ENCODE measurements around the gene WWOX.

WWOX gene

DNA sequence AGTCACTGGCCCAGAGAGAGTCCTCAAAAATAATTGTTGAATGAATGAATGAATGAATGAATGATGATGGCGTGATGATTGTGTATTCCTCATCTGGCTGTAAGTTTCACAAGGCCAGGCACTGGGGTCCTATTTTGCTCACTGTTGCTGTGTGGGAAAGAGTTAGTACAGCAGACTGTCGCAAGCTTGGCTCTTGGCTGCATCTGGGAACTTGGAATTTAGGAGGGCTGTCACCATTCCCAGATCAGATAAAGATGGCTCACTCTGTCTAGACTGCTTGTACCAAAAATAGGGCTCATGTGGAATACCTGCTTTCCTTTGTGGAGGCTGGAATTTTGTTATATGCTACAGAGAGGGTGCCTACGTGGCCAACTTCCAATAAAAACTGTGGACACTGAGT, 530.6 kb downstream of the WWOX start:
- no peak for DNase-seq

DNA sequence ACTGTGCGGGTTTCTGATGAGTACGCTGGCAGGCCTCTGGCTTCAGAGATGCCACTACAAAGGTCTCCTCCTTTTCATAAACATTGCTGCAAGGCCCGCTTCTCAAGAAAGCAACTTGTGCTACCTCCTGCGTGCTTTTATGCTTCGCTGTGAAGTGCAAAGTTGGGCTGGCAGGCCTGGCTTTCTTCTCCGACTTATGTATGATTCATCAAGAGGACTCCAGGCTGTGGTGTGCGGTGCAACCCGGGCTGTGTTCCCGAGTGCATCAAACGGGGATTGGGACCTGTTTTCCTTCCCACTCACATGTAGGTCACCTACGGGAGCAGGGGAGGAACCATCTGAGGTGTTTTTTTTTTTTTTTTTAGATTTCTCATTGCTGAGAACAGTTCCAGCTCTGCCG, 534.1 kb downstream of the WWOX start:
- no peak for DNase-seq

DNA sequence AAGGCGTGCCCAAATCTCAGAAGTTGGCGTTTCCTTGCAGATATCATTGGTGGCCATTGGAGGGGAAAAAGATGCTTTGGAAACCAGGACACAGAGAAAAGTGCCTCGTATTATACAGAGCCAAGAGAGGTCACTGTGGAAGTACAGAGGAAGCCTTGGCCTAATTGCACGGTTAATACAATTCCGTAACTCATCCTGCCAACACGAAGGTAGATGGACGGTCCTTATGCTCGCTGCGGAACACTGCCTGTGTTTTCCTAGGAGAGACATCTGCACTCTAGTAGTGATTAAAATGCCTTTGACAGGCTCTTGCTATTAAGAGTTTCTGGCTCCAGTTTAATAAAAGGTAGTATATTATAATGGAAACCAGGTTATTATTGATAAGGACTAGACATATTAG, 536.4 kb downstream of the WWOX start:
- DNase-seq: no peak

DNA sequence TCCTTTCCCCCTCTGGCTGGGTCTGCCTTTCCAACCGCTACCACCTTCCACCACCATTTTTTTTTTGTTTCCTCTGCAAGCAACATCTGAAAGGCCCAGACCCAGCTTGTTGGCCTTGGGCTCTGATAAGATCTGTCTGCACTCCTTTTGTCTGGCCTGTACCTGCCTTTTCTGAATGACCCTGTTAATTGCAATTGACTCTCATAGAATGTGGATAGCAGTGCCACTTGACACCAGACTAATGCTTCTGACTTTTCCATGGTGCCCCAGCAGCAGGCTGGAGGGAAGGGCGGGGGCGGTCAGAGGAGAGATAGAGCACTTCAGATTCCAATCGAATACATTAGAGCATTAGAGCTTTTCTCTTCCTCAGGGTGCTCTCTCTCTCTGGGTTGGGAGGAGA, 538.9 kb downstream of the WWOX start:
- peak in 1 of 2 experiments; percentile 24 for DNase-seq

DNA sequence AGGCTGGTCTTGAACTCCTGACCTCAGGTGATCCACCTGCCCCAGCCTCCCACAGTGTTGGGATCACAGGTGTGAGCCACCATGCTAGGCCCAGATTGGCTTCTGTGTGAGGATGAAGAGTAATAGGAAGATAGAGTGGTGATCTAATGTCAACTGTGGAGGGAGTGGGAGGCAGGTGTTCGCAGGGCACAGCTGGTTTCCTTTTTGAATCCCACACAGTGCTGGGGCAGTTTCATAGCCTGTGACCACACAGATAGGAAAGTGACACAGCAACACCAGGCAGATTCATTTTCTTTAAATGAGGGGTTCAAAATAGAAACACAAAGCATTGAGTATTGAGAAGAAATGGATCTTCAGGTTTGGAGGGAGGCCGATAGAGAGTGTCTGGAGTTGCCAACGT, 540.3 kb downstream of the WWOX start:
- no peak for DNase-seq

DNA sequence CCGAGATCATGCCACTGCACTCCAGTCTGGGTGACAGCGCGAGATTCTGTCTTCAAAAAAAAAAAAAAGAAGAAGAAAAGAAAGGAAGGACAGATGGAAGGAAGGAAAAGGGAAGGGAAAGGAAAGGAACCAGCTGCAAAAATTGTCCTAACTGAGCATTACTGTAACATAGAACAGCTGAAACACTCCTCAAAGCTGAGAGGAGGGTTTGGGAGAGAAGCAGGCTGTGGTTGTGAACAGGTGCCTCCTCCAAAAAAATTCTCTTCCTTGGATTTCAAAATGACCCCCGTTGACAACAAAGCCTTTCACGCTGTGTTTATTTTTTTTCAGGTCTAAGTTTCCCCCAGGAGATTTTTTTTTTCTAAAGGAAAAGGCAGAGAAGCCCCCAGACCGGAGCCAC, 541.4 kb downstream of the WWOX start:
- DNase-seq: no peak

DNA sequence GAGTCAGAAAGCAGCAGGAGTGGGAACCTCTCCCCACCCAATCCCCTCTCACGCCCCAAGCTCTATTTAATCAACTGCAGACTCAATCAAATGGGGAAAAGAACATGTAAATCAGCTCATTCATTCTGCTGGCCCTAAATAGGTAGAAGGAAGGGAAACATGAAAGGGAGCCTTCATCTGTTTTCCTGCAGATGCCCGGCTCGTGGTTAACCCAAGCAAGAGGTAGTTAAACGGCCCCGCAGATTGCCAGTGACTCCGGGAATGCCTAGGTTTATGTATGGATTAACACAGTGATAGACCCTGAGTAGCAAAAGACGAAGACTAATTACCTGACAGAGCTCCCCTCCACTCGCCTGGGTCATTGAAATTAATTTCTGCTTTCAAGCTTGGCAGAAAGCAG, 542.0 kb downstream of the WWOX start:
- no peak for DNase-seq

DNA sequence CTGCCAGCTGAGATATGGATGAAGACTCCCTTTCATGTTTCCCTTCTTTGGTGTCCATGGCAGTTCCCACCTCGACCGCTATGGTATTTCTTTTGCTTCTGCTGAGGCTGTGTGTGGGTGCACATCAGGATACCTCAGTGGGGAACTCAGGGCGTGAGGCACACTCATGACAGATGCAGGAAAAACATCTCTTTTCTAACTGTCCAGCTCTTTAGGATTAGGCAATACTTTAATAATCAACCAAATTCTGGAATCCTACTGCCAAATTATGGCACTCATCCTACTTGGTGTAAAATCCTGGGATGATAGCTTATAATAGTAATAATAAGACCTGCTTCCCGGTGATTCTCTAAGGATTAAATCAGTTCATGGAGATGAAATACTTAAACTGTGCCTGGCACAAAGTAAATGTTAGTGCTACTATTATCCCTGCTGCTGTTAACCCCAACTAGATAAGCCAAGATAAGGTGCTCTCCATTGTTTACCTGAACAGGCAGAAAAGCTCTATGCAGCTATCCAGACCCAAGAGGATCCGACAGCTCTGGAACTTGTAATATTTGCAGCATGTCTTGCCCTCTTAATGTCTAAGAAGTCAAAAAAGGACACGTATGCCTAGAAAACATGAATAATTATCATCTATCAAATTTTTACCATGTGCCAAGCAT, 543.3 kb downstream of the WWOX start:
- DNase-seq: no peak

DNA sequence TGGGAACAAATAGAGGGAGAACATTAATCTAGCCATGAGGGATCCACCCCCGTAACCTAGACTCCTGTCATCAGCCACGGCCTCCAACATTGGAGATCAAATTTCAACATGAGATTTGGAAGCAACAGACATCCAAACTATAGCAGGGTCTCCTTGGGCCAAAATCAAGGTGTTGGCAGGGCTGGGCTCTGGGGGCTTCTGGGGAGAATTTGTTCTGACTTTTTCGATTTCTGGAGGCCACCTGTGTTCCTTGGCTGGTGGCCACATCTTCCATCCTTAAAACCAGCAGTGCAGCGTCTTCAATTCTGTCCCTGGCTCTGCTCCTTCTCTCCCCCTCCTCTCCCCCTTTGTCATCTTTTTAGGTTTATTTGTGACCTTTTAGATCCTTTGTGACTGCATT, 546.2 kb downstream of the WWOX start:
- no peak for DNase-seq

DNA sequence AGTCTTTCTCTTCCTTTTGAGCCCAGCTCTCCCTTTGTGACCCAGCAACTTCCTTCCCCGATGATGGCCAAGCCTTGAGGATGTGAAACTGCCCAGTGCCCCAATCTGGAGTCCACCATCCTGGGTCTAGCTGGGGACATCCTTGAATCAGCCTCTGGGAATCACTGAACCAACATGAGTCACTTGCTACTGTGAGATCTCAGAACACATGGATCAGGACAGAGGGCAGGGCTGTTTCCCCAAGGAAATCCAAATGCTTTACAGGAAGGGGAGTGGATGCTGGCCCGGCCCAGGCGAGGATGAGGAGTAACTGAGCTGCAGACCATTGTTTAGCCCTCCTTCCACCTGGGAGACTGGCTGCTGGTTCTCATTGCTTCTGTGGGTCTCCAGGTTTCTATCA, 547.6 kb downstream of the WWOX start:
- DNase-seq: no peak

DNA sequence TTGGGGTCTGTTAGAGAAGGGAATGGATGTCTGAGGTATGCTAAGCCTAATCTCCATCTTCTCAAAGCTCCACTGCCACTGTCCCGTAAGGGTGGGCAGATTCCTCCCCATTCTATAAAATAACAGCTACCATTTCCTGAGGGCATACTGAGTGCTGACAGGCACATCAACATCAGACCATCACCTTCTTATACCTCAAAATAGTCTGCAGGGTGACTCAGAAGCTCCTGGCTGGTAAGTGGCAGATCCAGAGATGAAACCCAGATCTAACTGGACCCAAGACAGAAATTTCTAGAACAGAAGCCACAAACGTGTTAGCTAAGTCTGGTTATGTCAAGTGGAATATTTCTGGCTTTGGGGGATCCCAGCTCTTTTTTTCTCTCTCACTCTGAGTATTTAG, 548.0 kb downstream of the WWOX start:
- no peak for DNase-seq

DNA sequence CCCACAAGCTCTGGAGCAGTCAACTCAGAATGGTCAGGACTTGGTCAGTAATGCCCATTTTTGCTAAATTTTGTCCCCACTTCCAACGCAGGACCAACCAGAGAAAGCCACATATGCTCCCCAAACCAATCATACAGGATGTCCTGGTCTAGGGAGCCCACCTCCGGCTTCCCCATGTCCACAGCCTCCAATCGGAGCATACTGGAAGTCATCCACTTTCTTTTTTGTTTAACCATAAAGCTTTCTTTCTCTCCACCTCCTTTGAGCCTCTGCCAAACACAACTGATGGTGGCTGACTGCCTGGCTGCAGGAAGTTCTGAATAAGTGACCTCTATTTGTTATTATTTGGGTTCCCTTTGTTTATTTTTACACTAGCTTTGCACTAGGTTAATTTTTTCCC, 549.1 kb downstream of the WWOX start:
- no peak for DNase-seq

DNA sequence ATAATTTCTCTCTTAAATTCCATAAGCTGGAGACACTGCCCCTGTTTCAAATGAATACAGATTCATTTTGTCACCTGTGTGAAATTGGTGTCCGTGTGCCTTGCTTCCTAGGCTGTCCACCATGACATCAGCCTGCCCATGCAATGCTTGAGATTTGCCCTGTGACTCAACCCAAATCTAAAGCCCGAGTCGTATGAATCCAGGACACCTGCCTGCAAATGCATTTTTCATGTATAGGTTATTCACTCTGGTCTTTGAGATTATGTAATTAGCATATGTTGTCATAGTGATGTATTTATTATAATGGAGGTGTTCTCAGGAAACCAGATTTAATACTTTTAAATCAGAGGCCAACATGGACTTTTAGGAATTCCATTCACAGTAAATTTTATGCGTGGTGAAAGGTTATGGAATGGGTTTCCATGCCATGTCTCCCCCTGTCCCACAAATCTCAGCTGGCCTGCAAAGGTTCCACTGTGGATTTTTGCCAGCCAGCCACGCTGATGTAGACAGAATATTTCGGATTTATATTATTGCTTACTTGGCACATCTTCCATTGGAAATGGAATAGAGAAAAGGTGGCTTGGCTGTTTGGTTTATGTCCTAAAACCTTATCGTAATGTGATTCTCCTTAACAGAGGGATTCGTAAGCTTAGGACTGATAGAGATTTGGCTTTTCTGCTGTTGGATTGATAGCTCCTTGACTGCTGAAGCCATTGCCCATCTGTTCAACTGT, 551.1 kb downstream of the WWOX start:
- DNase-seq: peak in 1 of 2 experiments; percentile 46

DNA sequence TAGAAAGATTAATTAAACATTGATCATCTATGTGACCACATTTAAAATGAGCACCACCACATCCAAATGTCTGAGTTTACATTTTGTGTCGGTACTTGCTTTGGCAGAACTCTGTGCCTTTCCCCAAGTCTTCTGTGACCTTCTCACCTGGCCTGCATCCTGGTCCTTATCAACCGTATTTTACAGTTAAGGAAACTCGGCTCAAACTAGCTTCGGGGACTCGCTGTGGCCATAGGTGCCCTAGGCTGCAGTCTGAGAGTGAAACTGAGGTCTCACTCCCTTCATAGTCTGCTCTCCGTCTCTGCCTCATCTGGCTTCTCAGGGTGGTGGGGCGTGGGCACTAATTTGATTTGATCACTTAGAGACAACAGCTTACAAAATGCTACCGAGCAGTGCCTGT, 555.5 kb downstream of the WWOX start:
- DNase-seq: no peak

DNA sequence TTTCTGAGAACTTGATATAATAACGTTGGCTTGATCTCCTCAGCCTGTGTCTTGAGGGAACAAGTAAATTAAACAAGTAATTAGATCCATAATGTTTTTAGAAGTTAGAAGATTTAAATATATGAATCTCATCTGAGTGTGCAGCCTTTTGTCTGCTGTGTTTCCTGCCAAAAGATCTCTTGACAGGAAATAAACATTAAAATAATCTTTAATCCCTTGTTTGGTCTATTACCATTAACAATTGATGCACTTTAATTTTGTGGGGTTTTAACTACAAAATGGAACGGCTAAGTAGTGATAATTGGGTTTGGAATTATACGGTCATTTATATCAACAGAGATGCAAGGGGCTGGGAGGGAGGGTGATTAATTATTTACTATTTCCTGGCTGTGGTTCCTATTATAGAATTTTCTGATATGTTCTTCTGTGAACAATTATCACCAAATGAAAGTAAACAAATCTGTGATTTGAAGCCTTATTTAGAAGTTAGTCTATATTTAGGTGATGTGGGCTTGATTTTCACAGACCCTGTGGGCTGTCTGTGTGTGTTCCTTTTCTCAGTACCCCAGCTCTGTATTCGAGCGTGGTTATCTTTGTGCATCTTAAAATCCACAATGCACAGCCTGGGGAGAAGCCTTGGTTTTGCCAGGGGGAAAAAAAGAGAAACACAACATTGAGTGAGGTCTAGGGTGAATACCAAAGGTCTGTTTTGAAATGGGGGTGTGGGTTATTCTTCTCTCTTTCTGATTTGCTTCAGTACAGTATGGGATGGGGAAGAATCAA, 556.1 kb downstream of the WWOX start:
- DNase-seq: no peak

DNA sequence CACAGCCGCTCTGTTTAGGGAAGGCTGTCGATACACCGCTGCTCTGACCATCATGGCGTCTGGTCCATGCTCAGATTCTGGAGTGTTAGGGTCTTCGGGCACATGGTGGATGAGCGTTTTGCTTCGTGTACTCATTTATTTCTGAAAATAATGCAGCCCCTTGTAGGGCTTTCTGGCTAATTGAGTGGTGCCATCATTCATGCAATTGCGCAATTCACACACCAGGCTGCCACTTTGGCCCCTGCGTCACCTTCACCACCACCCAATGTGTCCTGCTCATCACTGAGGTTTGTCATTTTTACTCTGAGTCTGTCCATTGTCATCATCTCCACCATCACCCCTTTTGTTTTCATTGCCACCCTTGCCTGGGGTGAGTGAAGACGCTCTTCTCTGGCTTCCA, 557.4 kb downstream of the WWOX start:
- DNase-seq: no peak

DNA sequence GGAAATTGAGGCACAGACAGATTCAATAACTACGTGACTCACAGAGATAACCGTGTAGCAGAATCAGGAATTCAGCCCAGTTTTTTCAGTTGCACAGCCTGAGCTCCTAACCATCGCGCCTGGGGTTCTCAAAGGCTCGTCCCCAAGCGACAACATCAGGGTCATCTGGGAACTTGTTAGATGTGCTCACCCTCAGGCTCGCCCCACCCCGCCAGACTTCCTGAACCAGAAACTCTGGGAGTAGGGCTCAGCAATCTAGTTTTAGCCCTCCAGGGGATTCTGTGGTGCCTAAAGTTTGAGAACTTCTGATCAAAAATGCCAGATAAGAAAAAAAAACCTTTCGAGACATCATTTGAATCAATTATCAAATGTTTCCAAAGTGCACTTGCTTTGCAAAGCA, 559.8 kb downstream of the WWOX start:
- no peak for DNase-seq

DNA sequence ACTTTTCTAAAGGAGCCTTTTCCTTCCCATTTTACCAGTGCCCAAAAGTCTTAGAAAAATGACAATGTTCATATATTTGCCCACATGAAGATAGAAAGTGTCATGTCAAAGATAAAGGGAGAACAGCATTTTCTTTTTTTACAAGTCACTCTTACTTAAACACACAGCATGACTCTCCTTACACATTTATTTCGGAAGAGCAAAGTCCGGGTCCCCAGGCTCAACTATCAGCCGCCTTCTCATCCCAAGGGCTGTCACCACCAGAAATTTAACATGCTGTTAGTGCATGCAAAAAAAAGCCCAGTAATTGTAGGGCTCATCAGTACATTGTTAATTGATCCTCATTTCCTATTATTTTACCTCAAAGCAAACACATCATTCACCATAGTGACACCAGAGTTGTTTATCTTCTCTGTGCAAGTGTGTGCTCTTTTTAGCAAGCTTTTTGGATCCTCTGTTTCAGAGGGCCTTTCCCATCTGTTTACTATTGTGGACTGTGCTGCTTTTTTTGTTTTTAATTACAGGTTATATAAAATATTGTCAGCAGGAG, 560.3 kb downstream of the WWOX start:
- DNase-seq: no peak

DNA sequence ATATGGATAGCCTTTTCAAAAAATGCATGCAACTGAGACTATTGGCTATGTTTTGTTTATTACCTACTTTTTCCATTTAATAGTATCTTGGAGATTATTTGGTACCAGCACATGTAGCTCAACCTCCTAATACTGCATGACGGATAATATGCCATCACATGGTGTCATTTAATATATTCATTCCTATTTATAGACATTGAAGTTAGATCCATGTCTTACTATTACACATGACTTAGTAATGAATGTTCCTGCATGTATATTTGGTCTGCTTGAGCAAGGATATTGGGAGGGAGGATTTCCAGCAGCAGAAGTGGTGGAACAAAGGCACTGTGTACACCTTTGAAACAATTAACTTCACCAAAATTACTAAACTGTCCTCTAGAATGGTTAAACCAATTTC, 561.3 kb downstream of the WWOX start:
- DNase-seq: no peak

DNA sequence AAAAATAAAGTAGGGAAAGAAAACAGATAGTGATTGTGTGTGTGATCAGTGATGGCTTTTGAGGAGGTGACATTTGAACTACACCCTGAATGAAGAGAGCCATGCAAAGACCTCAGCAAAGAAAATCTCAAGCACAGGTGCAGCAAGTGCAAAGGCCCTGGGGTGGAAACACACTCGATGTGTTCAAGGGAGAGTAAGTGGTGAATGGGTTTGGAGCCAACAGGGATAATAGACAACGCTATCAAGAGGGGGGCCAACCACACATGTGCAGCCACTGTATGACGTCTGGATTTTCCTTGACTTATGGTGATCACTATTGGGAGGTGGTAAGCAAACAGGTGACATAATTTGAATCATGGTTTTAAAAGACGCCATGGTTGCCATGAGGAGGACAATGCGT, 564.2 kb downstream of the WWOX start:
- DNase-seq: no peak

DNA sequence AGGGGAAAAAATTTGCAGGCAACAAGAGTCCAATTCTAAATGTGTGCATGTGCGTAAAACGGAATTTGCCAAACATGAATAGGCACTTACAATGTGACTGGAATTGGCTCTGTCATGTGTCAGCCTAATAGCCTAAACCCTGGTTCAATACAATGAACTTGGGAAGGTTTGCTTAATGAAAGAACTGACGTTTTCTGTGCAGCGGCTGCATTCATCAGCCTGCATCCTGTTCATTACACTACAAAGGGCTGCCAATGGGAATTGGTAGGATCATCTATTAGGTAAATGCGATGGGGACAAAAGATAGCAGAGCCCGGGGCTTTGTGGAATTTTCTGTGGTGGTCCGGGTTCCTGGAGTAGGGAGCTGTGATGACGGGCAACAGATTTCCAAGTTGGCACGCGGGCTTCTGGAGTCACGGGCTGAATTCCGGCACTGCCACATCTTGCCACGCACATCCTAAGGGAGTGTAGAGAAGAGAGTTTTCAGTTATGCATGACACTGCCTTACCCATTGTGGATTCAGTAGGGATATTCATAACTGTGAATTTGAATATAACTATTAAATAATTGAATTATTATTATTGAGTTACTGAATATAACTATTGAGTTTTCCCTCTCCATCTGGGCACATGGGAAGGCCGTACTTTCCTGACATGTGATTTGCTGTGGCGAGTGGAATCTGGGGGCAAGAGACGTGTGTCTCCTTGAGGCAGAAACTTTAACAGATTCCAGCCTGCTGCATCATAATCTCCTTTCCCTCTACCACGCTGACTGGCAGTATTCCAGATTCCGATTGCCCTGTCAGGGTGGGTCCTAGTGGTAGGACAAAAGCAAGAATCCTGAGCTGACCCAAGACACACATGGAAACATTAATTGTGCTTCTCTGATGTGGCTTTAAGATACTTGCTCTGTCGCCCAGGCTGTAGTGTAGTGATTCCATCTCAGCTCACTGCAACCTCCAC, 565.6 kb downstream of the WWOX start:
- no peak for DNase-seq

DNA sequence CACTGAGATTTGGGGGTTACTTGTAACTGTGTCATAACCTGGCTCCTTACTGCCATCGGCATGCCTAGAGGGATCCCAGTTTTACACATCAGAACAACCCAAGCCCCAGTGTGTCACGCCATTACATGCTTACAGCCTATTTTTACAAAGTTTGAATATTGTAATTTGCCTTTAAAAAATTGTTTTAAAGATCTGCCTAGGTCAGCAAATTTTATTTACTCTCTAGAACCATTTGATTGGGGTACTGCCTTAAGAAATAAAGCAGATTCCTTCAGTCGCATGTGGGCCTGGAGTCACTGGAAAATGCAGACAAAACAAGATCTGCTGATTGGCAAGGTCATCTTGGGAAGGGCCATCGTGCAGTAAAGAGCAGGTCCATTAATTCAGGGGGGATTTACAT, 566.9 kb downstream of the WWOX start:
- peak in 1 of 2 experiments; percentile 48 for DNase-seq

DNA sequence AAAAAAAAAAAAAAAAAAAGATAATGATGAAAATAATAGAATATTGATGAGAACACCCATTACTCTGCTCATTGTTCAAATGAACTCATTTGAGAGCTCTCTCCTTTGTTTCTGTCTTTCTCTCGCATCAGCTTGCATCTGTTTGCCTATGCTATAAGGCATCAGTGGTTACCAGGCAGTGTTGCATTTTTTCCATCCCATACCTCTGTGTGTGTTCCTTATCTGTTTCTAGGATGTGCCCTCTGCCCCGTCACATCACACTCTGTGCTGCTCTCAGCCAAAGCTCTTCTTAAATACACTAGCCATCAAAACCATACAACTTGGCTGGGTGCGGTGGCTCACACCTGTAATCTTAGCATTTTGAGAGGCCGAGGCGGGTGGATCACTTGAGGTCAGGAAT, 568.2 kb downstream of the WWOX start:
- no peak for DNase-seq

All from NCI-H524 (cell line).